NCI-H187 treated with DMSO at 0.1 percent for 48 hours (cell line): Measurements from ENCODE around the gene FOXK1.
"Not testable (repeated sequence)": the region's sequence is repeated elsewhere in the genome, so short reads cannot be mapped to it uniquely, and the experiment has no call there.

Experiments
- DNase-seq: peaks from one replicate; lab custom pipeline; 2025; lab: John Stamatoyannopoulos, UW

Gene FOXK1

DNA sequence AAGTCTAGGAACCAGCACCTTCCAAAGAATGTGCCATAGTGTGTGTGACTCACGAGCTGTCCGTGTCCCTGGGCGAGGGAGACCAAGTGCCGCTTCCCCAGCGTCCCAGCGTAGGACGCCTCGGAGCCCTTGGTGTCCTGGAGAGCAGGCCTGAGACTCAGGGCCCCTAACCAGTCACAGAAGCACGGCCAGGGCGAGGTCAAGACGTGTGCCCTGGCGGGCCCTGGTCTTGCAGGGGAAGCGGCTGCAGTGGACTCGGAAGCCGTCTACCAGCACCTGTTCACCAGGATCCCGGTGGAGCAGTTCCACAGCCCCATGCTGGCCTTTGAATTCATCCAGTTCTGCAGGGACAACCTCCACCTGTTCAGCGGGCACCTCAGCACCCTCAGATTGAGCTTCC lies 103.9 kb downstream of the FOXK1 start:
- no peak for DNase-seq

GRCh38 chr7:4787541-4787940 lies 105.4 kb downstream of the FOXK1 start:
- DNase-seq: no peak

- no peak for DNase-seq
Observed at GRCh38 chr7:4787947-4788626, 106.0 kb downstream of the FOXK1 start.

GRCh38 chr7:4788627-4789189 lies 106.6 kb downstream of the FOXK1 start:
- no peak for DNase-seq

GRCh38 chr7:4789194-4790077 lies 107.3 kb downstream of the FOXK1 start:
- DNase-seq: no peak

DNA sequence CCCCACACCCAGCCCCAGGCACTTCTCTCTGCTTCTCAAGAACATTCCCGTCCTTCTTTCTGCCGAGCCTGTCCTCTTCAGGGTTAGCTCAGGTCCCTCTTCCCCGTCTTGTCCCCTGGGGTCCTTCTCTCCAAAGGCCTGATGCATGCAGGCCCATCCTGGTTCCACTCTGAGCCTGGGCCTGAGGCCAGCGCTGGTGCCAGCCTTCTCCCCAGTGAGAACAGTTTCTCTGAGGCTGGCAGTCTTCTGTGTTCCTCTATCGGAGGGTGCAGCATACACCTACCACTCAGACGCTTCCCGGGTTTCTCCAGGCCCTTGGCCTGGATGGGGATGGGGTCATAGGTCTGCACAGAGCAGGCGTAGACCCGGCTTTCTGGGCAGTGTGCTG lies 108.0 kb downstream of the FOXK1 start:
- no peak for DNase-seq

GRCh38 chr7:4790516-4790991 lies 108.5 kb downstream of the FOXK1 start:
- no peak for DNase-seq

DNA sequence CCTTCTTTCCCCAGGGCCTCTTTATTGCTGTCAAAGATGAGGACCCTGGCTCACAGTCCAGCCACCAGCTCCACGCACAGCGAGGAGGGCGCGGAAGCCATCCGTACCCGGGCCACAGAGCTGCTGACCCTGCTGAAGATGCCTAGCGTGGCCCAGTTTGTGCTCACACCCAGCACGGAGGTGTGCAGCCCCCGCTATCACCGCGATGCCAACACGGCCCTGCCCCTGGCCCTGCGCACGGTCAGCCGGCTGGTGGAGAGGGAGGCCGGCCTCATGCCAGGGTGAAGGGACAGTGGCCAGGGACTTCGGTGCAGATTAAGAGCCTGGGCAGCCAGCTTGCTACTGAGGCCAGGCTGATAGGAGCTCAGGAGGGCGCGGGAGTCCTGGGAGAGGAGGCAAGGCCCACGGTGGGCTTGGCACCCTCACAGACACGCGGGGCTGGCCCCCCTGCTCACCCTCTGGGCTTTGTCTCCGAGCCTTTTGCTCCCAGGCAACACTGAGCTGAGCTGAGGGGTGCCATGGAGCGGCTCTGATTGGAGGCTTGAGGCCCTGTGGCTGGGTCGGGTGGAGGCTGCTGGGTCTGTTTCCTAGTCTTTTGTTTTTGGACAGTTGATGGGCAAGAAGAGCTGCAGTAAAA lies 109.1 kb downstream of the FOXK1 start:
- no peak for DNase-seq

DNA sequence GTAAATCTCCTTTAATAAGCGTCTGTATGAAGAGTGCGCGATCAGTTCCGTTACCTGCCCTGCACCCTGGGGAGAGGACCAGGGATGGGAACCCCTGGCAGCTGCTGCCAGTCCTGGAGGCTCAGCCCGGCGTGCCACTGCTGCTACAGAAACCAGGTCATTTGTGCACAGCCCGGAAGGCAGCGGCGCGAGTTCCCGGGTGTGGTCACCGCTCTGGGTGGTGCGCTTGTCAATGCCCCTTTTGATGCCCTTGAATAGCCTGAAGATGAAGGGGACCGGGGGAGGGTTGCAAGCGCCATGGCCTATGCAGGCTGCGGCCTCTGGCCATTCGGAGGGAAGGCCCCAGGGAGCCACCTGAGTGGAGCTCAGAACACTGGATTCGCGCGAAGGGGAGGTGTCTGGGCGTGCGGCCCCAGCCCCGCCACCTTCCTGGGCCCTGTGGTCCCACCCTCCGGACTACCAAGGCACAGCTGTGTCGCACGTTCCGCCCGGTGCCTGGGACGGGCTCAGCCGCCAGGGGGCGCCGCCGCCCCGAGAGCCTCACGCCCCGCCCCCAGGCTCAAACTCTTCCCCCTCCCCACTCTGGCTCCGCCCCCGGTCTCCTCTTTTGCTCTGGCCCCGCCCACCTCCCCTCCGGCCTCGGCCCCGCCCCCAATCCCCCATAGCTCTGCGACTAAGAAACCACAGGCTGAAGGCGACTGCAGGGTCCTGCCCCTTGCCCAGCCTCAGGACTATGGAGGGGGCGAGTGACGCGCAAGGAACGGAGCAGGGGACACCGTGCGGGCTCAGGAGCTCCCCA lies 109.8 kb downstream of the FOXK1 start:
- no peak for DNase-seq

- no peak for DNase-seq
Observed at GRCh38 chr7:4792537-4793126, 110.5 kb downstream of the FOXK1 start.

GRCh38 chr7:4793385-4793993 lies 111.4 kb downstream of the FOXK1 start:
- DNase-seq: not testable (repeated sequence)

- DNase-seq: not testable (repeated sequence)
Observed at GRCh38 chr7:4794171-4794570, 112.1 kb downstream of the FOXK1 start.

DNA sequence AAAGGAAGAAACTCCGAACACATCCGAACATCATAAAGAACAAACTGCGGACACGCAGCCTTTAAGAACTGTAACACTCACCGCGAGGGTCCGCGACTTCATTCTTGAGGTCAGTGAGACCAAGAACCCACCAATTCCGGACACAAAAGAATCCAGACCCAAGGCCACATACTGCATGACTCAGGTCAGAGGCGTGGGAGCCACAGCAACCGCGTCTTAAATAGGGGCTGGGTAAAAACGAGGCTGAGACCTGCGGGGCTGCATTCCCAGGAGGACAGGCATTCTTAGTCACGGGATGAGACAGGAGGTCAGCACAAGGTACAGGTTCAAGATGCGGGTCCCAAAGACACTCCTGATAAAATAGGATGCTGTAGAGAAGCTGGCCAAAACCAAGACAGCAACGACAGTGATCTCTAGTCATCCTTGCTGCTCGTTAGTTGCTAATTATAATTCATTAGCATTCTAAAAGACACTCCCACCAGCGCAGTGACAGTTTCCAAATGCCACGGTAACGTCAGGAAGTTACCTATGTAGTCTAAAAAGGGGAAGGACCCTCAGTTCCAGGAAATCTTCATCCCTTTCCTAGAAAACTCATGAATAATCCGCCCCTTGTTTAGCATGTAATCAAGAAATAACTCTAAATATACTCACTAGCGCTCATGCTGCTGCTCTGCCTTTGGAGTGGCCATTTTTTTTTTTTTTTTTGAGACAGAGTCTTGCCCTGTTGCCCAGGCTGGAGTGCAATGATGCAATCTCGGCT lies 112.7 kb downstream of the FOXK1 start:
- DNase-seq: no peak

- DNase-seq: no peak
Observed at GRCh38 chr7:4796453-4796852, 114.4 kb downstream of the FOXK1 start.

DNA sequence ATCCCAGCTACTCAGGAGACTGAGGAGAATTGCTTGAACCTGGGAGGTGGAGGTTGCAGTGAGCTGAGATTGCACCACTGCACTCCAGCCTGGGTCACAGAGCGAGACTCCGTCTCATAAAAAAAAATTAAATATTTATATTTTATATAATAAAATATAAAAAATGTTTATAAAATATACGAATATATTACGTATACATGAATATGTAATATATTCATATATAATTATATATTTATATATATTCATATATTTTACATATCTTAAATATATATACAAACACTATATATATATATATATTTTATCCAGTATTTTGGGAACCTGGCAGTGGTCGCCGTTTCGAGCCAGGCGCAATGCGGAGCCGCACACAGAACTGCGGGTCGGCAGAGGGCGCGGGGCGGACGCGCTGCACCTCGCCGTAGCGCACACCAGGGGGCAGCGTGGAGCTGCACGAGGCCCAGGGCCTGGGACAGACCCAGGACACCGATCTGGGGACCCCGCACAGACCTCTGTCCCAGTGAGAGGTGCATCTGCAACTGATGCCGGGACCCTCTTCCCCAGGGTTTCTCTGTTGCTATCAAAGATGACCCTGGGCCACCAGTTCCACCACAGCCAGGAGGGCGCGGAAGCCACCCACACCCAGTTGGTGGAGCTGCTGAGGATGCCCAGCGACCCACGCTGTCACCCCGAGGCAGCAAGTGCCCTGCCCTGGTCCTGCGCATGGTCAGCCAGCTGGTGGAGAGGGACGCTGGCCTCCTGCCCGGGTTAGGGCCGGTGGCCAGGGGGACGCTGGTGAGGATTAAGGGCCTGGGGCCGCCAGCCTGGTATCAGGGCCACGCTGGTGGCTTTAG lies 116.0 kb downstream of the FOXK1 start:
- no peak for DNase-seq

- no peak for DNase-seq
Observed at GRCh38 chr7:4798706-4799235, 116.7 kb downstream of the FOXK1 start.

- DNase-seq: no peak
Observed at GRCh38 chr7:4799508-4800268, 117.6 kb downstream of the FOXK1 start.

GRCh38 chr7:4800487-4800886 lies 118.4 kb downstream of the FOXK1 start:
- no peak for DNase-seq
